IMR-90 (cell line): ENCODE data around the gene UBXN6. TPM values are rescaled to one million over a fixed set of nuclear protein-coding genes. Genes with fewer than 3 reads are reported as not detected.
A peak's percentile ranks its signal among the peaks of the same experiment; 100 is the strongest.

Source experiments
- ATAC-seq: fragments of 200-7000 bp; cut with Tn5 transposase; 2 replicates; pipeline ENCODE4 v1.9.1; 2020; ENCODE audit warnings: low read depth, mild to moderate bottlenecking, moderate library complexity
- BruUV-seq: library from RNA; stranded (reverse); fragments of 400-500 nt; replicated peaks from 2 replicates; lab custom pipeline; 2021; lab: Mats Ljungman, UMichigan
- CTCF ChIA-PET: fragments of 300-600 bp; formaldehyde crosslinking; extraction: SDS; loops from one replicate; lab custom pipeline; 2021; ENCODE audit warnings: antibody characterized with exemption; lab: Yijun Ruan, JAX
- POLR2A ChIA-PET: fragments of 300-600 bp; sonication (Branson Sonifier 250); formaldehyde crosslinking; loops from one replicate; lab custom pipeline; 2022; ENCODE audit warnings: antibody characterized with exemption; ENCODE audit not compliant: unreplicated experiment; lab: Charles Lee
- DNase-seq: peaks from one replicate; pipeline ENCODE4 v3.0.0; 2013
- H2AFZ ChIP-seq: replicated peaks from 2 replicates; pipeline ENCODE3; 2013; ENCODE audit warnings: low read length, mild to moderate bottlenecking; ENCODE audit not compliant: poor library complexity
- H2AK5ac ChIP-seq: 2 replicates; pipeline ENCODE4 v1.6.1; 2013; ENCODE audit warnings: low read depth, low read length, inconsistent platforms
- H2AK9ac ChIP-seq: replicated peaks from 2 replicates; pipeline ENCODE3; 2013; ENCODE audit warnings: mild to moderate bottlenecking, low read depth, low read length, moderate library complexity; ENCODE audit not compliant: poor library complexity
- H2BK120ac ChIP-seq: 2 replicates; pipeline ENCODE4 v1.6.1; 2013; ENCODE audit warnings: low read depth, low read length, inconsistent platforms
- H2BK15ac ChIP-seq: 3 replicates; pipeline ENCODE4 v1.6.1; 2013; ENCODE audit warnings: low read depth, low read length, inconsistent platforms
- H2BK20ac ChIP-seq: 2 replicates; pipeline ENCODE4 v1.6.1; 2013; ENCODE audit warnings: low read depth, mild to moderate bottlenecking, inconsistent platforms, low read length, moderate library complexity
- H2BK5ac ChIP-seq: 2 replicates; pipeline ENCODE4 v1.6.1; 2013; ENCODE audit warnings: mild to moderate bottlenecking, low read depth, low read length, inconsistent platforms; ENCODE audit not compliant: poor library complexity, severe bottlenecking
- H3K14ac ChIP-seq: replicated peaks from 2 replicates; pipeline ENCODE4 v1.6.1; 2013; ENCODE audit warnings: low read depth, low read length, inconsistent platforms
- H3K18ac ChIP-seq: 2 replicates; pipeline ENCODE4 v1.6.1; 2013; ENCODE audit warnings: low read depth, low read length, control low read depth
- H3K23ac ChIP-seq: 2 replicates; pipeline ENCODE4 v1.6.1; 2013; ENCODE audit warnings: low read depth, low read length, inconsistent platforms
- H3K27ac ChIP-seq: 2 replicates; pipeline ENCODE4 v1.5.1; 2013; ENCODE audit warnings: mild to moderate bottlenecking, control low read depth, low read length; ENCODE audit not compliant: insufficient read depth
- H3K27me3 ChIP-seq: 2 replicates; pipeline ENCODE4 v1.6.1; 2013; ENCODE audit warnings: low read length; ENCODE audit not compliant: control insufficient read depth, insufficient read depth
- H3K36me3 ChIP-seq: 2 replicates; pipeline ENCODE4 v1.6.1; 2013; ENCODE audit warnings: low read length, mixed read lengths; ENCODE audit not compliant: control insufficient read depth, insufficient read depth
- H3K4ac ChIP-seq: 2 replicates; pipeline ENCODE4 v1.6.1; 2013; ENCODE audit warnings: low read depth, low read length, inconsistent platforms
- H3K4me1 ChIP-seq: 2 replicates; pipeline ENCODE4 v1.6.1; 2013; ENCODE audit warnings: low read length, mixed read lengths; ENCODE audit not compliant: control insufficient read depth, insufficient read depth
- H3K4me2 ChIP-seq: 2 replicates; pipeline ENCODE4 v1.6.1; 2013; ENCODE audit warnings: low read depth, mild to moderate bottlenecking, control low read depth, low read length, moderate library complexity
- H3K4me3 ChIP-seq: 2 replicates; pipeline ENCODE4 v1.5.1; 2013; ENCODE audit warnings: low read depth, mild to moderate bottlenecking, control low read depth, low read length, moderate library complexity; ENCODE audit not compliant: insufficient read depth
- H3K56ac ChIP-seq: 2 replicates; pipeline ENCODE4 v1.6.1; 2013; ENCODE audit warnings: low read length, inconsistent platforms; ENCODE audit not compliant: insufficient read depth; ENCODE audit errors: extremely low read depth
- H3K79me1 ChIP-seq, 2 experiments: 2 replicates each; pipeline ENCODE4 v1.6.1; 2013; ENCODE audit warnings: low read length in 2 of 2, inconsistent platforms in 1 of 2, low read depth in 1 of 2
- H3K9ac ChIP-seq: 2 replicates; pipeline ENCODE4 v1.6.1; 2013; ENCODE audit warnings: low read depth, low read length, control low read depth
- H3K9me1 ChIP-seq: 2 replicates; pipeline ENCODE4 v1.6.1; 2013; ENCODE audit warnings: low read length, inconsistent platforms; ENCODE audit not compliant: insufficient read depth
- H3K9me3 ChIP-seq: 2 replicates; pipeline ENCODE4 v1.6.1; 2013; ENCODE audit warnings: low read length; ENCODE audit not compliant: control insufficient read depth, insufficient read depth
- H4K20me1 ChIP-seq: 2 replicates; pipeline ENCODE4 v1.6.1; 2013; ENCODE audit warnings: low read length, inconsistent platforms; ENCODE audit not compliant: insufficient read depth
- H4K5ac ChIP-seq: 2 replicates; pipeline ENCODE4 v1.6.1; 2013; ENCODE audit warnings: mild to moderate bottlenecking, low read depth, low read length, control low read depth
- H4K8ac ChIP-seq, 2 experiments: 2 replicates each; pipeline ENCODE4 v1.6.1; 2013; ENCODE audit warnings: low read depth in 2 of 2, low read length in 2 of 2, control low read depth in 1 of 2, inconsistent platforms in 1 of 2
- H4K91ac ChIP-seq: 2 replicates; pipeline ENCODE4 v1.6.1; 2013; ENCODE audit warnings: low read depth, low read length, inconsistent platforms; ENCODE audit not compliant: insufficient read depth
- BHLHE40 ChIP-seq: fragments of 150-350 bp; IDR thresholded peaks from 2 replicates; pipeline ENCODE4 v1.6.1; 2016; ENCODE audit warnings: mild to moderate bottlenecking, low read depth, low read length
- CEBPB ChIP-seq: IDR thresholded peaks from 2 replicates; pipeline ENCODE4 v1.6.1; 2012; ENCODE audit warnings: low read depth, low read length, improper control_type of control experiment
- CHD1 ChIP-seq: IDR thresholded peaks from 2 replicates; pipeline ENCODE4 v1.6.1; 2012; ENCODE audit warnings: low read depth, low read length, improper control_type of control experiment
- CTCF ChIP-seq: conservative IDR thresholded peaks from 2 replicates; pipeline ENCODE4 v1.5.1; 2012; ENCODE audit warnings: mild to moderate bottlenecking, low read depth, low read length, improper control_type of control experiment
- ELK1 ChIP-seq: fragments of 150-350 bp; IDR thresholded peaks from 2 replicates; pipeline ENCODE4 v1.6.1; 2016; ENCODE audit warnings: low read depth, mild to moderate bottlenecking, low read length, moderate library complexity, borderline replicate concordance
- FOS ChIP-seq: fragments of 150-350 bp; IDR thresholded peaks from 2 replicates; pipeline ENCODE4 v1.6.1; 2016; ENCODE audit warnings: low read depth, low read length
- MAFK ChIP-seq: IDR thresholded peaks from 2 replicates; pipeline ENCODE4 v1.6.1; 2012; ENCODE audit warnings: low read depth, low read length, improper control_type of control experiment
- MAZ ChIP-seq: IDR thresholded peaks from 2 replicates; pipeline ENCODE4 v1.6.1; 2012; ENCODE audit warnings: low read depth, mild to moderate bottlenecking, low read length, improper control_type of control experiment, moderate library complexity, borderline replicate concordance
- MXI1 ChIP-seq: IDR thresholded peaks from 2 replicates; pipeline ENCODE4 v1.6.1; 2012; ENCODE audit warnings: low read depth, mild to moderate bottlenecking, low read length, moderate library complexity, borderline replicate concordance
- NFE2L2 ChIP-seq: fragments of 150-350 bp; IDR thresholded peaks from 2 replicates; pipeline ENCODE4 v1.6.1; 2016; ENCODE audit warnings: low read depth, mild to moderate bottlenecking, low read length
- POLR2A ChIP-seq: IDR thresholded peaks from 2 replicates; pipeline ENCODE4 v1.6.1; 2012; ENCODE audit warnings: mild to moderate bottlenecking, low read depth, low read length
- RAD21 ChIP-seq: IDR thresholded peaks from 2 replicates; pipeline ENCODE4 v1.6.1; 2012; ENCODE audit warnings: low read length, improper control_type of control experiment
- RCOR1 ChIP-seq: IDR thresholded peaks from 2 replicates; pipeline ENCODE4 v1.6.1; 2012; ENCODE audit warnings: mild to moderate bottlenecking, low read length, improper control_type of control experiment; ENCODE audit not compliant: insufficient replicate concordance
- RFX5 ChIP-seq: IDR thresholded peaks from 2 replicates; pipeline ENCODE4 v1.8.0; 2012; ENCODE audit warnings: low read depth, mild to moderate bottlenecking, low read length, moderate library complexity
- SMC3 ChIP-seq: fragments of 150-350 bp; IDR thresholded peaks from 2 replicates; pipeline ENCODE4 v1.6.1; 2016; ENCODE audit warnings: low read depth, mild to moderate bottlenecking, antibody characterized with exemption, low read length, moderate library complexity
- USF2 ChIP-seq: fragments of 150-350 bp; IDR thresholded peaks from 2 replicates; pipeline ENCODE4 v1.6.1; 2017; ENCODE audit warnings: mild to moderate bottlenecking, antibody characterized with exemption, low read length, low read depth
- WGBS, 2 experiments: methylation state at CpG; one replicate each; pipeline versions ENCODE4 v1.1.5 to v1.1.7; 2013; ENCODE audit warnings: missing lambda C conversion rate in 2 of 2; ENCODE audit not compliant: insufficient read length in 1 of 2; ENCODE audit errors: extremely low coverage in 2 of 2; 5-methylcytosine and 5-hydroxymethylcytosine counted together
- dilution Hi-C: fragments of 300-500 bp; cut with HindIII; formaldehyde crosslinking; loops from one replicate; pipeline ENCODE4 v1.14.3; 2018; ENCODE audit warnings: low sequenced_read_pairs; ENCODE audit not compliant: unreplicated experiment
- in situ Hi-C: fragments of 300-500 bp; cut with MboI; formaldehyde crosslinking; loops from 3 replicates; pipeline ENCODE4 v1.14.3; 2019; ENCODE audit warnings: low sequenced_read_pairs, inconsistent platforms, mixed read lengths
- intact Hi-C: fragments of 100-400 bp; cut with micrococcal nuclease; formaldehyde crosslinking; loops from 2 replicates; pipeline ENCODE4 v1.10.0; 2022
- polyA plus RNA-seq, 3 experiments: library from polyadenylated mRNA; depleted of rRNA; stranded (reverse); fragments of >200 nt; gene quantifications; 2 replicates each; pipeline ENCODE4 v1.2.3, GENCODE V29; 2012; ENCODE audit warnings: low replicate concordance in 1 of 3
- total RNA-seq: library from RNA; depleted of rRNA; stranded (reverse); fragments of >200 nt; gene quantifications from 2 replicates; pipeline ENCODE4 v1.2.3, GENCODE V29; 2012

UBXN6 gene
- total and polyA plus RNA-seq, 2 of the 4 experiments (the other 2 are of a cell fraction), result 84.2 to 86.5 TPM

- ChIA-PET CTCF (no interaction called here), POLR2A (no interaction called here)
- Histone ChIP-seq H2AK9ac (peak overlapping the region; percentile 42), H3K56ac (no peak overlapping the region), H3K4ac (no peak overlapping the region), H3K23ac (no peak overlapping the region), H3K14ac (no peak overlapping the region), H2AFZ (peak overlapping the region; percentile 23), H3K27ac (no peak overlapping the region), H2BK20ac (no peak overlapping the region), H4K8ac (no peak overlapping the region), H4K5ac (no peak overlapping the region), H2BK15ac (no peak overlapping the region), H2AK5ac (no peak overlapping the region), H3K9me3 (no peaks in the 10 kb centered on the region), H3K4me1 (no peaks in the 10 kb centered on the region), H3K27me3 (no peaks in the 10 kb centered on the region), H3K18ac (no peak overlapping the region), H2BK120ac (no peak overlapping the region), H3K9ac (no peak overlapping the region), H2BK5ac (no peak overlapping the region), H3K4me3 (no peak overlapping the region), H3K4me2 (no peak overlapping the region), H4K91ac (no peak overlapping the region), H3K79me1 (peaks cover 5 to 28% of the 10 kb centered on the region in 2 experiments), H3K36me3 (peaks cover 40% of the 10 kb centered on the region), H4K20me1 (no peaks in the 10 kb centered on the region), H3K9me1 (no peaks in the 10 kb centered on the region)
- ATAC-seq (no peak), DNase-seq (no peak)
- no TSS peak for BruUV-seq
- TF ChIP-seq RFX5, result no peak
- no peak for TF ChIP-seq RCOR1
- TF ChIP-seq CTCF, result no peak
- no peak for TF ChIP-seq BHLHE40
- TF ChIP-seq CHD1, result no peak
- TF ChIP-seq MAZ, result no peak
- TF ChIP-seq NFE2L2, result no peak
- TF ChIP-seq FOS, result no peak
- no peak for TF ChIP-seq CEBPB
- no peak for TF ChIP-seq POLR2A
- no peak for TF ChIP-seq MAFK
- no peak for TF ChIP-seq USF2
- no peak for TF ChIP-seq RAD21
- no peak for TF ChIP-seq SMC3
- TF ChIP-seq MXI1, result no peak
- no peak for TF ChIP-seq ELK1
- dilution Hi-C loops (no loop called here), in situ Hi-C loops (no loop called here), intact Hi-C loops (no loop called here)
- 94% methylated on average over 17 of the region's 19 CpGs; no CpG with 5 or more reads in 1 of the 2 experiments for WGBS, 2 experiments
Observed at GRCh38 chr19:4483385-4483784, 25.8 kb upstream of the UBXN6 start.
